ENCODE results near the gene PGLYRP2.

PGLYRP2 gene

GRCh38 chr19:15424692-15425272 lies 54.5 kb downstream of the PGLYRP2 start:
- DNase-seq (ENCODE audit: low spot score) = no peak

- no peak for DNase-seq (ENCODE audit: low spot score)
Observed at GRCh38 chr19:15424121-15424520, 55.2 kb downstream of the PGLYRP2 start.

GRCh38 chr19:15423130-15423529 lies 56.2 kb downstream of the PGLYRP2 start:
- no peak for DNase-seq (ENCODE audit: low spot score)

- DNase-seq (ENCODE audit: low spot score) = no peak
Observed at GRCh38 chr19:15422296-15423075, 56.8 kb downstream of the PGLYRP2 start.

GRCh38 chr19:15421721-15422260 lies 57.5 kb downstream of the PGLYRP2 start:
- DNase-seq (ENCODE audit: low spot score) = no peak

GRCh38 chr19:15421136-15421695 lies 58.1 kb downstream of the PGLYRP2 start:
- no peak for DNase-seq (ENCODE audit: low spot score)

GRCh38 chr19:15419413-15420025 lies 59.8 kb downstream of the PGLYRP2 start:
- DNase-seq (ENCODE audit: low spot score) = no peak

All from germinal center (tissue), 1 donor.